Activated CD4-positive, CD25-positive, alpha-beta regulatory T cell (primary cell): ENCODE measurements around the gene ZNF248.
"Not testable (repeated sequence)": the region's sequence is repeated elsewhere in the genome, so short reads cannot be mapped to it uniquely, and the experiment has no call there.

Source experiments
- DNase-seq, 4 experiments: peaks; one replicate each; lab custom pipeline; 2025; lab: John Stamatoyannopoulos, UW

ZNF248 gene

DNA sequence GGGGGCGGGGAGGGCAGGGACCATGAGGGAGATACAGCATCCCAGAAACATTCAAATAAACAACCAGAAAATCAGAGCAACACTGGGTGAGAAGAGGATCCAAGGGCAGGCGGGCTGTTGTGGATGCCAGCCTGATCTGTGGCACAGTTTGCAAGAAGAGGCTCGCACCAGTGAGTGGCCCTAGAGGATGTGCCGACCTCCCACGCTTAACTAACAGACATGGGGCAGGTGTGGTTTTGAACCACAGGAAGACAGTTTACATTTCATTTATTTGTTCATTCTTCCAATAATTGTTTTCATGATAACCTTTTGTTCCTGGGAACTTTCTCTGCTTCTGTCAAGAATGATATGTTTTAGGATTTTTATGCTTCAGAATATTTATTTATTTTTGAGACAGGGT lies 115.6 kb downstream of the ZNF248 start:
- DNase-seq: no peak

DNA sequence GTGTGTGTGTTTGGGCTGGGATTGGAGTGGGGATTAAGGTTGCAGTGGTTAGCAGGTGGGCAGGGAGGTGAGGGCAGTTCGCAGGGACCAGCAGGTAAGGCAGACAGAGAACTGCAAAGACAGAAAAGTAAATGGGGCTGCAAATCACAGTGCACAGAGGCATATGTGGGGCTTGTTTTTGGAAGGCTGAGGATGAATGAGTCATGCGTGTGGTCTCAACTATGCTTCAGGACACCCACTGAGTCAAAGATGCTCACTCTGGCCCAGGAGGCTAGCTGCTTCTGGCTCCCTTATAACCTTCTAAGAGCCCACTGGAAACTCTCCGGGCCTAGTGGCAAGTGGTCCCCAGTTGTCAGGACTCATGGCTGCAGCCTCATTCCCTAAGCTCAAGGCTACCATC lies 118.2 kb downstream of the ZNF248 start:
- DNase-seq: no peak

DNA sequence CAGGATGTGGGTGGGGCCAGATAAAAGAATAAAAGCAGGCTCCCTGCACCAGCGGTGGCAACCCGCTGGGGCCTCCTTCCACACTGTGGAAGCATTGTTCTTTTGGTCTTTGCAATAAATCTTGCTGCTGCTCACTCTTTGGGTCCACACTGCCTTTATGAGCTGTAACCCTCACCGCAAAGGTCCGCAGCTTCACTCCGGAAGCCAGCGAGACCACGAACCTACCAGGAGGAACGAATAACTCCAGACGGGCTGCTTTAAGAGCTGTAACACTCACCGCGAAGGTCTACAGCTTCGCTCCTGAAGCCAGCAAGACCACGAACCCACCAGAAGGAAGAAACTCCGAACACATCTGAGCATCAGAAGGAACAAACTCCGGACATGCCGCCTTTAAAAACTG lies 119.2 kb downstream of the ZNF248 start:
- DNase-seq: not testable (repeated sequence)

DNA sequence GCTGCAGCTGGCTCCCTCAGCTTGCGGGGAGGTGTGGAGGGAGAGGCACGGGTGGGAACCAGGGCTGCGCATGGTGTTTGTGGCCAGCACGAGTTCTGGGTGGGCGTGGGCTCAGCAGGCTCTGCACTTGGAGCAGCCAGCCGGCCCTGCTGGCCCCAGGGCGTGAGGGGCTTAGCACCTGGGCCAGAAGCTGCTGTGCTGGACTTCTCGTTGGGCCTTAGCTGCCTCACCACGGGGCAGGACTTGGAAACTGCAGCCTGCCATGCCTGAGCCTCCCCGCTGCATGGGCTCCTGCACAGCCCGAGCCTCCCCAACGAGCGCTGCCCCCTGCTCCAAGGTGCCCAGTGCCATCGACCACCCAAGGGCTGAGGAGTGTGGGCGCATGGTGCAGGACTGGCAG lies 120.1 kb downstream of the ZNF248 start:
- no peak for DNase-seq

DNA sequence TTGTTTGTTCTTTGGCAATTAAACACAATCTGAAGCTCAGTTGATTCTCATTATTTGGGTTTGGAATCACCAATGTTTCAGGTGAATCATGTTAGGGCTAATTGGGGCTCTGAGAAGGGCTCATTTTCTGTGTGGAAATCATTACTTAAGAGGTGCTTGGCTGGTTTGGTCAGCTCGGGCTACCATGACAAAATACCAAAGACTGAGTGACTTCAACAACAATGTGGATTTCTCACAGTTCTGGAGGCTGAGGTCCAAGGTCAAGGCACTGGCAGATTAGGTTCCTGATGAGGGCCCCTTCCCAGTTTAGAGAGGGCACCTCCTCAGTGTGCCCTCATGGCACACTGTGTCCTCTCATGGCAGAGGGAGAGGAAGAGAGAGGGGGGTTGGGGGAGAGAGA lies 121.3 kb downstream of the ZNF248 start:
- no peak for DNase-seq

DNA sequence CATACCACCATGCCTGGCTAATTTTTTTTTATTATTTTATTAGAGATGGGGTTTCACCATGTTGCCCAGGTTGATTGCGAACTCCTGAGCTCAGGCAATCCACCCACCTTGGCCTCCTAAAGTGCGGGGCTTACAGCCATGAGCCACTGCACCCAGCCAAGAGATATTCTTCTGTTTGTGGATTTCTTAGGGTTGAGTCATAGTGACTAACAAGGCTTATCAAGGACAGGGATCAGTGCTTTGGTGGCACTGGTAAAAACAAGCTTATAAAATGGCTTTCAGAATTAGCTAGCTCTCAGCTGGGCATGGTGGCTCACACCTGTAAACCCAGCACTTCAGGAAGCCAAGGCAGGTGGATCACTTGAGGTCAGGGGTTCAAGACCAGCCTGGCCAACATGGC lies 122.4 kb downstream of the ZNF248 start:
- no peak for DNase-seq
